ENCODE measurements around the gene SSR4. TPM values are rescaled to one million over a fixed set of nuclear protein-coding genes. Genes with fewer than 3 reads are reported as not detected.

Gene SSR4
- total RNA-seq, 2 donors from 2014 or later = 150 to 192 TPM

DNA sequence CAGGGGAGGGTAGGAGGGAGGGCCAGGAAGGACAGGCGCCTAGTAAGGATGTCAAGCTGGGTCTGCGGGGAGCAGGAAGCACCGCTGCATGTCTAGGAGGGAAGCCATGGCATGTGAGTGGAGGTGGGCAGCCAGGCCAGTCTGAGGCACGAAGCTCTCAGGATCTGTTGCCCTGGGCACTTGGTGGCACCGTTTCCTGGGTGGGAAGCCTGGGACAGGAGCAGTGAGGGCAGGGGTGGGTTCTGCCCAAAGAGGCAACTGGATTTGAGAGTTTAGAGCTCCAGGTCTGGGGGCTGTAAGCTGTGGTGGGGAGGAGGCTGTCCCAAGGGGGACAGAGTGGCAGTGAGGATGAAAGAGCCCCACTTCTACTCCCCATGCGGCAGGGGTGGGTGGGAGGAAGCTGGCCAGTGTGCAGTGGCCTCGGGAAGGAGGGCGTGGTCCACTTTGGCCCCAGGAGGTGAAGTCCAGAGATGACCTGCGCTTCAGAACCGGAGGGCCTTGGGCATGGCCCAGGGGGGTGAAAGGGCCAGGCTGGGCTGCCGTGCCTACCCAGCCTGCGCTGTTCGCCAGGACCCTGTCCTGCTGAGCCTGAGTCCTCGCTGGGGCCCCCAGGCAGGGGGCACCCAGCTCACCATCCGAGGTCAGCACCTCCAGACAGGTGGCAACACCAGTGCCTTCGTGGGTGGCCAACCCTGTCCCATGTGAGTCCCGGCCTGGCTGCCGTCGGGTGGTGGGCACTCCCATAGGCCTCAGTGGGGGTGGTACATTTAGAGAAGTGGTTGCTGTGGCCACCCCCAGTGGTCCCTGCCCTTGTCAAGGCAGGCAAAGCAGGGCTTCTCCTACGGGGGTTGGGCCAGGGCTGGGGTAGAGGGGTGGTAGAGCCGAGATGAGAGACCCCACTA lies 21.9 kb upstream of the SSR4 start:
- DNase-seq (no peak), ATAC-seq (replicated peaks in 1 of 2) (no peak)
- Mint-ChIP-seq H3K27ac (no peak overlapping the region), H3K4me3 (no peak overlapping the region), H3K9me3 (no peaks in the 10 kb centered on the region), H3K4me1 (ENCODE audit: low read depth) (no peaks in the 10 kb centered on the region), H3K36me3 (ENCODE audit: insufficient read depth in 2 of 2) (no peaks in the 10 kb centered on the region), H3K27me3 (ENCODE audit: low read depth) (no peaks in the 10 kb centered on the region)

DNA sequence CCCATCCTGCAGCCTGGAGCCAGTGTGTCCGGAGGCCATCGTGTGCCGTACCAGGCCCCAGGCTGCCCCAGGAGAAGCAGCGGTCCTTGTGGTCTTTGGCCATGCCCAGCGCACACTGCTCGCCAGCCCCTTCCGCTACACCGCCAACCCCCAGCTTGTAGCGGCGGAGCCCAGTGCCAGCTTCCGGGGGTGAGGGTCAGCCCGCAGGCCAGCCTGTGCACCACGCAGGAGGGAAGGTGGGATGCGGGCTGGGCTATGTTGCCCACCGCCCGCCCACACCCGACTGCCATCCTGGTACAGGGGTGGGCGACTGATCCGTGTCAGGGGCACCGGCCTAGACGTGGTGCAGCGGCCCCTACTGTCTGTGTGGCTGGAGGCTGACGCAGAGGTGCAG lies 21.3 kb upstream of the SSR4 start:
- Mint-ChIP-seq H3K4me1 (ENCODE audit: low read depth) (no peaks in the 10 kb centered on the region), H3K9me3 (no peaks in the 10 kb centered on the region), H3K36me3 (ENCODE audit: insufficient read depth in 2 of 2) (no peaks in the 10 kb centered on the region), H3K4me3 (no peak overlapping the region), H3K27me3 (ENCODE audit: low read depth) (no peaks in the 10 kb centered on the region), H3K27ac (no peak overlapping the region)
- DNase-seq (no peak), ATAC-seq (replicated peaks in 1 of 2) (no peak)

DNA sequence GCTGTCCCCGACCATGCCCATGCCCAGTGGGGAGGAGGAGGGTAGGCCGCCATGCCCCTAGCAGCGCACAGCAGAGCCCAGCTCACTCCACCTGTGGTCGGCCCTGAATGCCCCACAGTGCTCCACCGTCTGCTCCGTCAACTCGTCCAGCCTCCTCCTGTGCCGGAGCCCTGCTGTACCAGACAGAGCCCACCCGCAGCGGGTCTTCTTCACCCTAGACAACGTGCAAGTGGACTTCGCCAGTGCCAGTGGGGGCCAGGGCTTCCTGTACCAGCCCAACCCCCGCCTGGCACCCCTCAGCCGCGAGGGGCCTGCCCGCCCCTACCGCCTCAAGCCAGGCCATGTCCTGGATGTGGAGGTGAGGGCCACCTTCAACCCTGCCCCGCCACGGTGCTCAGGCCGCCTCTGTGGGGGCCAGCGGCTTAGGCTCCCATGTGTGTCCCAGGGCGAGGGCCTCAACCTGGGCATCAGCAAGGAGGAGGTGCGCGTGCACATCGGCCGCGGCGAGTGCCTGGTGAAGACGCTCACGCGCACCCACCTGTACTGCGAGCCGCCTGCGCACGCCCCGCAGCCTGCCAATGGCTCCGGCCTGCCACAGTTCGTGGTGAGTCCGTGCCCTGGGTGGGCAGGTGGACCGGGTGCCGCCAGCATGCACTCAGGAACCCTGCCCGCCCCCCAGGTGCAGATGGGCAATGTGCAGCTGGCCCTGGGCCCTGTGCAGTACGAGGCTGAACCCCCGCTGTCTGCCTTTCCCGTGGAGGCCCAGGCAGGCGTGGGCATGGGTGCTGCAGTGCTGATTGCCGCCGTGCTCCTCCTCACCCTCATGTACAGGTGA lies 20.5 kb upstream of the SSR4 start:
- Mint-ChIP-seq H3K27me3 (ENCODE audit: low read depth) (no peaks in the 10 kb centered on the region), H3K27ac (no peak overlapping the region), H3K36me3 (ENCODE audit: insufficient read depth in 2 of 2) (no peaks in the 10 kb centered on the region), H3K9me3 (no peaks in the 10 kb centered on the region), H3K4me3 (no peak overlapping the region), H3K4me1 (ENCODE audit: low read depth) (no peaks in the 10 kb centered on the region)
- DNase-seq = no peak
- no peak for ATAC-seq (replicated peaks in 1 of 2)

DNA sequence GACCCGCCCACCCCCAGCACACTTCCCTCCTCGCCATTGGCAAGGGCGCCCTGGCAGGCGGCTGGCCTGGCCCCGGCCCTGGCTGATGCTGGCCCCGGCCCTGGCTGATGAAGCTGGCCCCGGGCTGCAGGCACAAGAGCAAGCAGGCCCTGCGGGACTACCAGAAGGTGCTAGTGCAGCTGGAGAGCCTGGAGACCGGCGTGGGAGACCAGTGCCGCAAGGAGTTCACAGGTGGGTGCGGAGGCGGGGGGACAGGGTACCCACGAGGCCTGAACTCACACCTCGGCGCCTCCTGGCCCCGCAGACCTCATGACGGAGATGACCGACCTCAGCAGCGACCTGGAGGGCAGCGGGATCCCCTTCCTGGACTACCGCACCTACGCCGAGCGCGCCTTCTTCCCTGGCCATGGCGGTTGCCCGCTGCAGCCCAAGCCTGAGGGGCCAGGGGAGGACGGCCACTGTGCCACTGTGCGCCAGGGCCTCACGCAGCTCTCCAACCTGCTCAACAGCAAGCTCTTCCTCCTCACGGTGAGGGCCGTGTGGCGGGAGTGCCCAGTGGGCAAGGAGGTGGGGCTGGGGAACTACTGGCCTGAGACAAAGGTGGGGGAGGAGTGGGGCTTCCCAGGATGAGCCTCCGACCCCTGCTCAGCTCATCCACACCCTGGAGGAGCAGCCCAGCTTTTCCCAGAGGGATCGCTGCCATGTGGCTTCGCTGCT lies 19.7 kb upstream of the SSR4 start:
- H3K4me1 Mint-ChIP-seq (ENCODE audit: low read depth) = no peaks in the 10 kb centered on the region
- no peaks in the 10 kb centered on the region for H3K36me3 Mint-ChIP-seq (ENCODE audit: insufficient read depth in 2 of 2)
- no peaks in the 10 kb centered on the region for H3K9me3 Mint-ChIP-seq
- no peak overlapping the region for H3K27ac Mint-ChIP-seq
- DNase-seq = no peak
- H3K27me3 Mint-ChIP-seq (ENCODE audit: low read depth) = peaks cover 4% of the 10 kb centered on the region
- H3K4me3 Mint-ChIP-seq = no peak overlapping the region
- ATAC-seq (replicated peaks in 1 of 2) = no peak

DNA sequence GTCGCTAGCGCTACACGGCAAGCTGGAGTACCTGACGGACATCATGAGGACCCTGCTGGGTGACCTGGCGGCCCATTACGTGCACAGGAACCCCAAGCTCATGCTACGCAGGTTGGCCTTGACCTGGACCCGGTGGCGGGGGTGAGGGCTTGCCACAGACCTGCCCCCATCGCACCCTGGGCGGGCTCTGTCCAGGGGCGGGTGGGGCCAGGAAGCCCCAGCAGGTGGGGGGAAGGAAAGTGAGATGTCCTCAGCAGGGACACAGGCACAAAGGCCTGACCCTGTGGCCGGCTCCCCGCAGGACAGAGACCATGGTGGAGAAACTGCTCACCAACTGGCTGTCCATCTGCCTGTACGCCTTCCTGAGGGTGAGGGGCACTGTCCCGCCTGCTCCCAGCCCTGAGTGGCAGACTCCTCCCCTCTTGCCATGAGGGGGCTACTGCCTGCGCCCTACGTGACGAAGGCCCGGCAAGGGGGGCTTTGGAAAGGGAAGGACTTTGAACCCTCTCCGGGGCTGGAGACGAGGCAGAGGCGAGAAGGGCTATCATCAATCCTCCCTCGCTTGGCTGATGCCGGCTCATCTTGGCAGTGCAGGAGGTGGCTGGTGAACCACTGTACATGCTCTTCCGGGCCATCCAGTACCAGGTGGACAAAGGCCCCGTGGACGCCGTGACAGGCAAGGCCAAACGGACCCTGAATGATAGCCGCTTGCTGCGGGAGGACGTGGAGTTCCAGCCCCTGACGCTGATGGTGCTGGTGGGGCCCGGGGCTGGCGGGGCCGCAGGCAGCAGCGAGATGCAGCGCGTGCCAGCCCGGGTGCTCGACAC lies 19.0 kb upstream of the SSR4 start:
- Mint-ChIP-seq H3K27ac (no peak overlapping the region), H3K27me3 (ENCODE audit: low read depth) (peaks cover 12% of the 10 kb centered on the region), H3K9me3 (no peaks in the 10 kb centered on the region), H3K4me1 (ENCODE audit: low read depth) (peaks cover 5% of the 10 kb centered on the region), H3K36me3 (ENCODE audit: insufficient read depth in 2 of 2) (no peaks in the 10 kb centered on the region), H3K4me3 (no peak overlapping the region)
- no peak for DNase-seq
- no peak for ATAC-seq (replicated peaks in 1 of 2)

DNA sequence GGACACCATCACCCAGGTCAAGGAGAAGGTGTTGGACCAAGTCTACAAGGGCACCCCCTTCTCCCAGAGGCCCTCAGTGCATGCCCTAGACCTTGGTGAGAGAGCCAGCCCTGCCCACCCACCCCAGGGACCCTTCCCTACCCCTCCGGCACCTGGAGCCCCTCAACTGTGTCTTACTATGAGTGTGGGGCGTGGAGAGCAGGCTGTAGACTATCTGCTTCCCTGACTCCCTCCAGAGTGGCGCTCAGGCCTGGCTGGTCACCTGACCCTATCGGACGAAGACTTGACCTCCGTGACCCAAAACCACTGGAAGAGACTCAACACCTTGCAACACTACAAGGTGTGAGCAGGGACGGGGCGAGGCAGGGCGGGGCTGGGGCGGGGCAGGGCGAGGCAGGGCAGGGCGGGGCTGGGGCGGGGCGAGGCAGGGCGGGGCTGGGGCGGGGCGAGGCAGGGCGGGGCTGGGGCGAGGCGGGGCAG lies 18.3 kb upstream of the SSR4 start:
- ATAC-seq (replicated peaks in 1 of 2) = no peak
- peaks cover 5% of the 10 kb centered on the region for H3K4me1 Mint-ChIP-seq (ENCODE audit: low read depth)
- no peak overlapping the region for H3K4me3 Mint-ChIP-seq
- H3K27me3 Mint-ChIP-seq (ENCODE audit: low read depth) = peaks cover 12% of the 10 kb centered on the region
- no peaks in the 10 kb centered on the region for H3K9me3 Mint-ChIP-seq
- DNase-seq = no peak
- no peak overlapping the region for H3K27ac Mint-ChIP-seq
- no peaks in the 10 kb centered on the region for H3K36me3 Mint-ChIP-seq (ENCODE audit: insufficient read depth in 2 of 2)

DNA sequence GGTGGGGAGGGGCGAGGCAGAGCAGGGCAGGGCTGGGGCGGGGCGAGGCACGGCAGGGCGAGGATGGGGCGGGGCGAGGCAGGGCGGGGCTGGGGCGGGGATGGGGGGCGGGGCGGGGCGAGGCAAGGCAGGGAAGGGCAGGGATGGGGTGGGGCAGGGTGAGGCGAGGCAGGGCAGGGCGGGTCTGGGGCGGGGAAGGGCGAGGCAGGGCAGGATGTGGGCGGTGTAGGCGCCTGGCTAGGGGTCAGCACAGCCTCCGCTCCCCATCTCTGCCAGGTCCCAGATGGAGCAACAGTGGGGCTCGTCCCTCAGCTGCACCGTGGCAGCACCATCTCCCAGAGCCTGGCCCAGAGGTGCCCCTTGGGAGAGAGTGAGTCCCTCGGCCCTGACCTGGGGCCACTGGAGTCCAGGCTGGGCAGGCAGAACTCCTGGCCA lies 17.8 kb upstream of the SSR4 start:
- DNase-seq (no peak), ATAC-seq (replicated peaks in 1 of 2) (peak; percentile 19 to 26)
- Mint-ChIP-seq H3K4me3 (no peak overlapping the region), H3K36me3 (ENCODE audit: insufficient read depth in 2 of 2) (no peaks in the 10 kb centered on the region), H3K9me3 (no peaks in the 10 kb centered on the region), H3K27ac (no peak overlapping the region), H3K27me3 (ENCODE audit: low read depth) (peaks cover 12% of the 10 kb centered on the region), H3K4me1 (ENCODE audit: low read depth) (peaks cover 5% of the 10 kb centered on the region)

DNA sequence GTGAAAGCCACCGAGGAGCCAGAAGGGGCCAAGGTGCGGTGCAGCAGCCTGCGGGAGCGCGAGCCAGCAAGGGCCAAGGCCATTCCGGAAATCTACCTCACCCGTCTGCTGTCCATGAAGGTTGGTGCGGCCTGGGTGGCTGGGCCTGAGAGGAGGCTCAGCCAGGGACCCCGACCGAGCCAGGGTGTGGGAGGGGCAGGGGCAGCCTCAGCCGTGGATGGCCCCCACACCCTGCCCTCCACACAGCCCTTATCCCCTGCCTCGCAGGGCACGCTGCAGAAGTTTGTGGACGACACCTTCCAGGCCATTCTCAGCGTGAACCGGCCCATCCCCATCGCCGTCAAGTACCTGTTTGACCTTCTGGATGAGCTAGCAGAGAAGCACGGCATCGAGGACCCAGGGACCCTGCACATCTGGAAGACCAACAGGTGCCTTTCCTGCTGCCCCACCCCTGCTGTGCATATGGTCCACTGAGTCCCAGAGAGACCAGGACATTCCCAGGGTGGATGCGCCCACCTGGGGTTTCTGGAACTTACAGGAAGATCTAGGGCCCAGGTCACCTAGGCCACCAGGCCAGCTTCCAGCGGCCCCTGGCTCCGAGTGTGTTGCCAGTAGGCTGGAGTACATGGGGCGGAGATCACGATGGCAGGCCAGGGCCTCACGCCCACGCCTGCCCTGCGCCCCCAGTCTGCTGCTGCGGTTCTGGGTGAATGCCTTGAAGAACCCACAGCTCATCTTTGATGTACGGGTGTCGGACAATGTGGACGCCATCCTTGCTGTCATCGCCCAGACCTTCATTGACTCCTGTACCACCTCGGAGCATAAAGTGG lies 17.0 kb upstream of the SSR4 start:
- Mint-ChIP-seq H3K4me1 (ENCODE audit: low read depth) (peaks cover 5% of the 10 kb centered on the region), H3K27me3 (ENCODE audit: low read depth) (peaks cover 12% of the 10 kb centered on the region), H3K4me3 (no peak overlapping the region), H3K27ac (no peak overlapping the region), H3K36me3 (ENCODE audit: insufficient read depth in 2 of 2) (no peaks in the 10 kb centered on the region), H3K9me3 (no peaks in the 10 kb centered on the region)
- ATAC-seq (replicated peaks in 1 of 2) (no peak), DNase-seq (no peak)

DNA sequence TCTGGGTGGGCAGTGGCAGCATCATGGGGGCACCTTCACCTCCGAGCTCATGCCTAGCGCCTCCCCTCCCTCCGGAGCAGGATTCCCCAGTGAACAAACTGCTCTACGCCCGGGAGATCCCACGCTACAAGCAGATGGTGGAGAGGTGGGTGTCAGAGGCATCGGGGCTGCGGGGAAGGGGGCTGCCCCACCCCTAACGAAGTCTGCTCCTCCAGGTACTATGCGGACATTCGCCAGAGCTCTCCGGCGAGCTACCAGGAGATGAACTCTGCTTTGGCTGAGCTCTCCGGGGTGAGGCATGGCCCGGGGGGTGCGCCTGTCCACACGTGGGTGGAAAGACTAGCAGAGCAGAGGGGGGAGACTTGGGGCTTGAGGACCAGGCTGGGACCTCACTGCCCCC lies 16.3 kb upstream of the SSR4 start:
- peaks cover 12% of the 10 kb centered on the region for H3K27me3 Mint-ChIP-seq (ENCODE audit: low read depth)
- ATAC-seq (replicated peaks in 1 of 2) = no peak
- H3K4me3 Mint-ChIP-seq = no peak overlapping the region
- no peak overlapping the region for H3K27ac Mint-ChIP-seq
- H3K9me3 Mint-ChIP-seq = no peaks in the 10 kb centered on the region
- H3K36me3 Mint-ChIP-seq (ENCODE audit: insufficient read depth in 2 of 2) = no peaks in the 10 kb centered on the region
- peaks cover 5% of the 10 kb centered on the region for H3K4me1 Mint-ChIP-seq (ENCODE audit: low read depth)
- DNase-seq = no peak

DNA sequence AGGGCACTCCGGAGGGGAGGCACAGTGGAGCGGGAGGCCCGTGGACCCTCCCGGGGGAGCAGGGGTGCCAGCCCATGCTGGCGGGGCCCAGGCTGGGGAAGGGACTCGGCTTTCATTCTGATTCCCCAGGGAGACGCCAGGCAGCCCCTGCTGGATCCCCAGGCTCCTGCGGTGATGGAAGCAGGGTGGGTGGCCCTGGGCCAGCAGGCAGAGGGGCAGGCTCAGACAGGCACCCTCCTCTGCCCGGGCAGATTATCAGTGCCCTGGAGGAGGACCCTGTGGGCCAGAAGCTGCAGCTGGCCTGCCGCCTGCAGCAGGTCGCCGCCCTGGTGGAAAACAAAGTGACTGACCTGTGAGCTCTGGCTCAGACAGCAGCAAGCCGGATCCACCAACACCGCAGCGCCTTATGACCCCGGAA lies 15.8 kb upstream of the SSR4 start:
- peaks cover 5% of the 10 kb centered on the region for H3K4me1 Mint-ChIP-seq (ENCODE audit: low read depth)
- no peak overlapping the region for H3K4me3 Mint-ChIP-seq
- H3K36me3 Mint-ChIP-seq (ENCODE audit: insufficient read depth in 2 of 2) = no peaks in the 10 kb centered on the region
- ATAC-seq (replicated peaks in 1 of 2) = no peak
- peaks cover 12% of the 10 kb centered on the region for H3K27me3 Mint-ChIP-seq (ENCODE audit: low read depth)
- H3K9me3 Mint-ChIP-seq = no peaks in the 10 kb centered on the region
- no peak overlapping the region for H3K27ac Mint-ChIP-seq
- DNase-seq = no peak

DNA sequence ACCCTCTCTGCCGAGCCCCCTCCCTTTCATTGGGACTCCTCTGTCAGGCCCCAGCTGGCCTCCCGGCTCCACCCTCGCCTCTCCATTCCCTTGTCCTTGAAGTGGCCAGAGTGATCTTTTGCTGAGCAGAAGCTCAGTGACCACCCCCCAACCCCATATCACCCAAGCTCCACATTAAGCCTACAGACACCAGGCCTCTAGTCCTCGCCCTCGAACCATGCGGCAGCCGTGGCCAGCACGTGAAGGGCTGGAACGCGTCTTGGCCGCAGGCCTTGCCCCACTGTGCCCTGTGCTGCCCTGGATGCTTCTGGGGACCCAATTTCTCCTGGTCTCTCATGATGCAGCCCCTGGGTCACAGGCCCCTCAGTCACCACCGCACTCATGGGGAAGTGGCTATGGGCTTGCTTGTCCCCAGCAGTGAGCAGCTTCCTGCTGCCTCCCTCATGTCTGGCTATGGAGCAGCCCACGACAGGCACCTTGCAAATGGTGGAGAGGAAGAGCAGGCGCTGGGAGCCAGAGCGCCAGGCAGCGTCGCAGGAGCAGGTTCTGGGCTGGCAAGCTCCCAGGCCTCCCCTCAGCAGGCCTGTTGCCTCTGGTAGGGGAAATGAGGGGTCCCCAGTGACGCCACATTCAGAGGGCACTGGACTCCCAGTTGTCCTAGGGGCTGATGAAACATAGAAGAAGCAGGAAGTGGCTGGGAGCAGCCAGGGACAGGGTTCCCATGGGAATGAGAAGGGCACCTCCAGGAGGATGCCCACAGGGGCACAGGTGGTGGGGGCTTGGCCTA lies 14.4 kb upstream of the SSR4 start:
- Mint-ChIP-seq H3K27ac (no peak overlapping the region), H3K4me3 (no peak overlapping the region), H3K27me3 (ENCODE audit: low read depth) (peaks cover 12% of the 10 kb centered on the region), H3K9me3 (no peaks in the 10 kb centered on the region), H3K36me3 (ENCODE audit: insufficient read depth in 2 of 2) (no peaks in the 10 kb centered on the region), H3K4me1 (ENCODE audit: low read depth) (peaks cover 5% of the 10 kb centered on the region)
- ATAC-seq (replicated peaks in 1 of 2) (no peak), DNase-seq (no peak)
